ENCODE results near the gene ATP6V0E1.

Gene ATP6V0E1

GRCh38 chr5:172943906-172944305 lies 39.7 kb upstream of the ATP6V0E1 start:
- Histone ChIP-seq H3K27me3 (ENCODE audit: control insufficient read depth in 1 of 2, insufficient read depth in 2 of 2, low read length in 2 of 2) (no peaks in the 10 kb centered on the region), H3K27ac (ENCODE audit: low read depth, low read length) (no peak overlapping the region), H3K36me3 (ENCODE audit: control insufficient read depth in 1 of 2, insufficient read depth in 2 of 2, low read length in 2 of 2) (peaks cover 20 to 70% of the 10 kb centered on the region in 2 donors), H3K4me3 (ENCODE audit: low read depth in 1 of 2, low read length in 2 of 2) (no peak overlapping the region), H3K4me1 (ENCODE audit: control insufficient read depth in 1 of 2, insufficient read depth in 2 of 2, low read length in 2 of 2) (no peaks in the 10 kb centered on the region), H3K9ac (ENCODE audit: low read depth in 1 of 2, low read length in 2 of 2) (no peak overlapping the region), H3K9me3 (ENCODE audit: control insufficient read depth in 1 of 2, low read length in 2 of 2) (no peaks in the 10 kb centered on the region)

- Histone ChIP-seq H3K27ac (ENCODE audit: low read depth, low read length) (no peak overlapping the region), H3K9me3 (ENCODE audit: control insufficient read depth in 1 of 2, low read length in 2 of 2) (no peaks in the 10 kb centered on the region), H3K4me1 (ENCODE audit: control insufficient read depth in 1 of 2, insufficient read depth in 2 of 2, low read length in 2 of 2) (no peaks in the 10 kb centered on the region), H3K36me3 (ENCODE audit: control insufficient read depth in 1 of 2, insufficient read depth in 2 of 2, low read length in 2 of 2) (peaks cover 15 to 71% of the 10 kb centered on the region in 2 donors), H3K27me3 (ENCODE audit: control insufficient read depth in 1 of 2, insufficient read depth in 2 of 2, low read length in 2 of 2) (no peaks in the 10 kb centered on the region), H3K9ac (ENCODE audit: low read depth in 1 of 2, low read length in 2 of 2) (no peak overlapping the region), H3K4me3 (ENCODE audit: low read depth in 1 of 2, low read length in 2 of 2) (no peak overlapping the region)
These were observed 38.8 kb upstream of the ATP6V0E1 start for GRCh38 chr5:172944741-172945140.

GRCh38 chr5:172945151-172945550 lies 38.4 kb upstream of the ATP6V0E1 start:
- Histone ChIP-seq H3K27me3 (ENCODE audit: control insufficient read depth in 1 of 2, insufficient read depth in 2 of 2, low read length in 2 of 2) (no peaks in the 10 kb centered on the region), H3K4me1 (ENCODE audit: control insufficient read depth in 1 of 2, insufficient read depth in 2 of 2, low read length in 2 of 2) (no peaks in the 10 kb centered on the region), H3K27ac (ENCODE audit: low read depth, low read length) (no peak overlapping the region), H3K9me3 (ENCODE audit: control insufficient read depth in 1 of 2, low read length in 2 of 2) (no peaks in the 10 kb centered on the region), H3K36me3 (ENCODE audit: control insufficient read depth in 1 of 2, insufficient read depth in 2 of 2, low read length in 2 of 2) (peaks cover 16 to 69% of the 10 kb centered on the region in 2 donors), H3K9ac (ENCODE audit: low read depth in 1 of 2, low read length in 2 of 2) (no peak overlapping the region), H3K4me3 (ENCODE audit: low read depth in 1 of 2, low read length in 2 of 2) (no peak overlapping the region)

- no peak overlapping the region for H3K4me3 ChIP-seq (ENCODE audit: low read depth in 1 of 2, low read length in 2 of 2)
- peaks cover 19 to 70% of the 10 kb centered on the region in 2 donors for H3K36me3 ChIP-seq (ENCODE audit: control insufficient read depth in 1 of 2, insufficient read depth in 2 of 2, low read length in 2 of 2)
- H3K4me1 ChIP-seq (ENCODE audit: control insufficient read depth in 1 of 2, insufficient read depth in 2 of 2, low read length in 2 of 2): no peaks in the 10 kb centered on the region
- H3K27ac ChIP-seq (ENCODE audit: low read depth, low read length): no peak overlapping the region
- H3K9me3 ChIP-seq (ENCODE audit: control insufficient read depth in 1 of 2, low read length in 2 of 2): no peaks in the 10 kb centered on the region
- no peak overlapping the region for H3K9ac ChIP-seq (ENCODE audit: low read depth in 1 of 2, low read length in 2 of 2)
- H3K27me3 ChIP-seq (ENCODE audit: control insufficient read depth in 1 of 2, insufficient read depth in 2 of 2, low read length in 2 of 2): no peaks in the 10 kb centered on the region
These were observed 37.4 kb upstream of the ATP6V0E1 start for GRCh38 chr5:172946146-172946545.

- Histone ChIP-seq H3K27ac (ENCODE audit: low read depth, low read length) (no peak overlapping the region), H3K36me3 (ENCODE audit: control insufficient read depth in 1 of 2, insufficient read depth in 2 of 2, low read length in 2 of 2) (peaks cover 26 to 57% of the 10 kb centered on the region in 2 donors), H3K27me3 (ENCODE audit: control insufficient read depth in 1 of 2, insufficient read depth in 2 of 2, low read length in 2 of 2) (no peaks in the 10 kb centered on the region), H3K9ac (ENCODE audit: low read depth in 1 of 2, low read length in 2 of 2) (no peak overlapping the region), H3K4me3 (ENCODE audit: low read depth in 1 of 2, low read length in 2 of 2) (no peak overlapping the region), H3K9me3 (ENCODE audit: control insufficient read depth in 1 of 2, low read length in 2 of 2) (no peaks in the 10 kb centered on the region), H3K4me1 (ENCODE audit: control insufficient read depth in 1 of 2, insufficient read depth in 2 of 2, low read length in 2 of 2) (no peaks in the 10 kb centered on the region)
These were observed 34.1 kb upstream of the ATP6V0E1 start for GRCh38 chr5:172949426-172949825.

- H3K27me3 ChIP-seq (ENCODE audit: control insufficient read depth in 1 of 2, insufficient read depth in 2 of 2, low read length in 2 of 2): no peaks in the 10 kb centered on the region
- H3K27ac ChIP-seq (ENCODE audit: low read depth, low read length): no peak overlapping the region
- H3K9me3 ChIP-seq (ENCODE audit: control insufficient read depth in 1 of 2, low read length in 2 of 2): no peaks in the 10 kb centered on the region
- H3K36me3 ChIP-seq (ENCODE audit: control insufficient read depth in 1 of 2, insufficient read depth in 2 of 2, low read length in 2 of 2): peaks cover 20 to 49% of the 10 kb centered on the region in 2 donors
- no peak overlapping the region for H3K9ac ChIP-seq (ENCODE audit: low read depth in 1 of 2, low read length in 2 of 2)
- no peak overlapping the region for H3K4me3 ChIP-seq (ENCODE audit: low read depth in 1 of 2, low read length in 2 of 2)
- no peaks in the 10 kb centered on the region for H3K4me1 ChIP-seq (ENCODE audit: control insufficient read depth in 1 of 2, insufficient read depth in 2 of 2, low read length in 2 of 2)
These were observed 33.2 kb upstream of the ATP6V0E1 start for GRCh38 chr5:172950176-172950965.

GRCh38 chr5:172951371-172952033 lies 32.1 kb upstream of the ATP6V0E1 start:
- Histone ChIP-seq H3K4me3 (ENCODE audit: low read depth in 1 of 2, low read length in 2 of 2) (no peak overlapping the region), H3K27ac (ENCODE audit: low read depth, low read length) (no peak overlapping the region), H3K36me3 (ENCODE audit: control insufficient read depth in 1 of 2, insufficient read depth in 2 of 2, low read length in 2 of 2) (peaks cover 15 to 38% of the 10 kb centered on the region in 2 donors), H3K27me3 (ENCODE audit: control insufficient read depth in 1 of 2, insufficient read depth in 2 of 2, low read length in 2 of 2) (no peaks in the 10 kb centered on the region), H3K4me1 (ENCODE audit: control insufficient read depth in 1 of 2, insufficient read depth in 2 of 2, low read length in 2 of 2) (no peaks in the 10 kb centered on the region), H3K9me3 (ENCODE audit: control insufficient read depth in 1 of 2, low read length in 2 of 2) (no peaks in the 10 kb centered on the region), H3K9ac (ENCODE audit: low read depth in 1 of 2, low read length in 2 of 2) (no peak overlapping the region)

GRCh38 chr5:172952034-172952511 lies 31.5 kb upstream of the ATP6V0E1 start:
- Histone ChIP-seq H3K9ac (ENCODE audit: low read depth in 1 of 2, low read length in 2 of 2) (no peak overlapping the region), H3K4me3 (ENCODE audit: low read depth in 1 of 2, low read length in 2 of 2) (no peak overlapping the region), H3K4me1 (ENCODE audit: control insufficient read depth in 1 of 2, insufficient read depth in 2 of 2, low read length in 2 of 2) (no peaks in the 10 kb centered on the region), H3K27me3 (ENCODE audit: control insufficient read depth in 1 of 2, insufficient read depth in 2 of 2, low read length in 2 of 2) (no peaks in the 10 kb centered on the region), H3K36me3 (ENCODE audit: control insufficient read depth in 1 of 2, insufficient read depth in 2 of 2, low read length in 2 of 2) (peaks cover 13 to 35% of the 10 kb centered on the region in 2 donors), H3K9me3 (ENCODE audit: control insufficient read depth in 1 of 2, low read length in 2 of 2) (no peaks in the 10 kb centered on the region), H3K27ac (ENCODE audit: low read depth, low read length) (no peak overlapping the region)

- no peak overlapping the region for H3K9ac ChIP-seq (ENCODE audit: low read depth in 1 of 2, low read length in 2 of 2)
- no peaks in the 10 kb centered on the region for H3K9me3 ChIP-seq (ENCODE audit: control insufficient read depth in 1 of 2, low read length in 2 of 2)
- no peak overlapping the region for H3K4me3 ChIP-seq (ENCODE audit: low read depth in 1 of 2, low read length in 2 of 2)
- H3K36me3 ChIP-seq (ENCODE audit: control insufficient read depth in 1 of 2, insufficient read depth in 2 of 2, low read length in 2 of 2): peaks cover 11 to 23% of the 10 kb centered on the region in 2 donors
- peaks cover 0 to 5% of the 10 kb centered on the region in 2 donors for H3K4me1 ChIP-seq (ENCODE audit: control insufficient read depth in 1 of 2, insufficient read depth in 2 of 2, low read length in 2 of 2)
- no peak overlapping the region for H3K27ac ChIP-seq (ENCODE audit: low read depth, low read length)
- H3K27me3 ChIP-seq (ENCODE audit: control insufficient read depth in 1 of 2, insufficient read depth in 2 of 2, low read length in 2 of 2): no peaks in the 10 kb centered on the region
These were observed 29.5 kb upstream of the ATP6V0E1 start for GRCh38 chr5:172953776-172954675.

Measured in duodenal mucosa (tissue), 2 donors.